ENCODE results near the gene PDE8A. TPM values are rescaled to one million over a fixed set of nuclear protein-coding genes. Genes with fewer than 3 reads are reported as not detected.

Gene PDE8A
- total RNA-seq, 4 donors from 2014 or later, result 49.4 to 108 (median 64.3) TPM

DNA sequence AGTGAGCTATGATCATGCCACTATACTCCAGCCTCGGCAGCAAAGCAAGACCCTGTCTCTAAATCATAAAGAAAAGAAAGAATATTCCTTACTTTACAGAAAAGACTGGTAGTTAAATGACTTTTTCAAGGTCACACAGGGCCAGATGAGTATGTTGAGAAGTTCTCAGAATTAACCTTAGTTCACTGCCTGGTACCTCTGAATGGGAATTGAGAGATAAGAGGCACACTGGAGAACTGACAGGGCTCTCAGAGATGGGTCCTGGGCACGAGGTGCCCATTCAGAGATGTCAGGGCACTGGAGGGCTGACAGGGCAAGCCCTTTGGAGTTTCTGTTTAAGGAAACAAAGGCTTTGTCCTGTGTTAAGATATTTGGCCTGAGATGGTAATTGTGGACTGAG is 157.7 kb downstream of the PDE8A start:
- Histone ChIP-seq H3K9me3 (no peaks in the 10 kb centered on the region), H3K4me3 (no peak overlapping the region), H3K27me3 (no peaks in the 10 kb centered on the region), H3K4me1 (peaks cover 0 to 3% (median 0%) of the 10 kb centered on the region in 4 donors), H3K27ac (no peak overlapping the region), H3K36me3 (peaks cover 0 to 57% (median 2%) of the 10 kb centered on the region in 3 donors)
- TF ChIP-seq EP300 (IDR thresholded peaks at IDR 0.05) (no peak), POLR2A (IDR thresholded peaks at IDR 0.05) (no peak)
- TF ChIP-seq, protein P1, sequence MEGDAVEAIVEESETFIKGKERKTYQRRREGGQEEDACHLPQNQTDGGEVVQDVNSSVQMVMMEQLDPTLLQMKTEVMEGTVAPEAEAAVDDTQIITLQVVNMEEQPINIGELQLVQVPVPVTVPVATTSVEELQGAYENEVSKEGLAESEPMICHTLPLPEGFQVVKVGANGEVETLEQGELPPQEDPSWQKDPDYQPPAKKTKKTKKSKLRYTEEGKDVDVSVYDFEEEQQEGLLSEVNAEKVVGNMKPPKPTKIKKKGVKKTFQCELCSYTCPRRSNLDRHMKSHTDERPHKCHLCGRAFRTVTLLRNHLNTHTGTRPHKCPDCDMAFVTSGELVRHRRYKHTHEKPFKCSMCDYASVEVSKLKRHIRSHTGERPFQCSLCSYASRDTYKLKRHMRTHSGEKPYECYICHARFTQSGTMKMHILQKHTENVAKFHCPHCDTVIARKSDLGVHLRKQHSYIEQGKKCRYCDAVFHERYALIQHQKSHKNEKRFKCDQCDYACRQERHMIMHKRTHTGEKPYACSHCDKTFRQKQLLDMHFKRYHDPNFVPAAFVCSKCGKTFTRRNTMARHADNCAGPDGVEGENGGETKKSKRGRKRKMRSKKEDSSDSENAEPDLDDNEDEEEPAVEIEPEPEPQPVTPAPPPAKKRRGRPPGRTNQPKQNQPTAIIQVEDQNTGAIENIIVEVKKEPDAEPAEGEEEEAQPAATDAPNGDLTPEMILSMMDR (IDR thresholded peaks at IDR 0.05), result no peak
- 79 to 80% methylated on average over 2 of the region's 2 CpGs for WGBS, 2 donors
- no peak for DNase-seq (ENCODE audit: low spot score in 2 of 2)

DNA sequence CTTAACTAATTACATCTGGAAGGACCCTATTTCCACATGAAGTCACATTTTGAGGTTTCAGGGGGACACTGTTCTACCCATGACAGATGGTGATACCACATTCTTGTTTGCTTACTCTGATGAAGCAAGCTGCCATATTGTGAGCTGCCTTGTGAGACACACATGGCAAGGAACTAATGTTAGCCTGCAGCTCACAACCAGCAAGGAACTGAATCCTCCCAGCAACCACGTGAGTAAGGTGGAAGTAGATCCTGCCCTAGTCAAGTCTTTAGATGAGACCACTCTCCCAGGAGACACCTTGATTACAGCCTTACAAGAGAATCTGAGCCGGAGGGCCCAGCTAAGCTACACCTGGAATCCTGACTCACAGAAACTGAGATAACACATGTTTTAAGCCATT is 160.1 kb downstream of the PDE8A start:
- no peaks in the 10 kb centered on the region for H3K9me3 ChIP-seq
- no peaks in the 10 kb centered on the region for H3K27me3 ChIP-seq
- peaks cover 0 to 33% (median 2%) of the 10 kb centered on the region in 3 donors for H3K36me3 ChIP-seq
- no peak overlapping the region for H3K4me3 ChIP-seq
- DNase-seq (ENCODE audit: low spot score in 2 of 2), result no peak
- peaks cover 0 to 3% (median 0%) of the 10 kb centered on the region in 4 donors for H3K4me1 ChIP-seq
- no peak overlapping the region for H3K27ac ChIP-seq
- TF ChIP-seq EP300 (IDR thresholded peaks at IDR 0.05), result no peak
- TF ChIP-seq, protein P1 (IDR thresholded peaks at IDR 0.05), result no peak
- TF ChIP-seq POLR2A (IDR thresholded peaks at IDR 0.05), result no peak
- 81 to 84% methylated on average over 2 of the region's 2 CpGs for WGBS, 2 donors

DNA sequence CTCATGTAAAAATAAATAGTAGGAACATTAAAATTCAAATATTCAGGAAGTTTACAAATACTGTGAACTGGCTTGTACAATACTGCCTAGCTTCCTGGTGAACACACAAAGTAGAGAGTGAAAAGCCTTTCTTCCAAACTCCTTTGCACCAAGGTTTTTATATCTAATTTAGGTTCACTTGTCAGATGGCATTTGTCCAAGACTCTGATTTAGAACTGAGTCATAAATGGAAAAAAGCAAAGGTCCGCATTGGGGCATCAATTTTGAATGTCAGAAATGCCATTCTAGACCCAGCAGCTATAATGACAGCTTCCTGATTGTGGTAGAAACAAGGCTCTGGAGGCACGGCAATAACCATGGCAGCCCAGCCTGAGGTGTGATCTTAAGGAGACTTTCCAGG is 160.7 kb downstream of the PDE8A start:
- Histone ChIP-seq H3K4me3 (no peak overlapping the region), H3K4me1 (peaks cover 0 to 3% (median 0%) of the 10 kb centered on the region in 4 donors), H3K9me3 (no peaks in the 10 kb centered on the region), H3K27ac (peak overlapping the region in 1 of 4 donors; percentile 2), H3K36me3 (peaks cover 0 to 28% (median 2%) of the 10 kb centered on the region in 3 donors), H3K27me3 (no peaks in the 10 kb centered on the region)
- WGBS, 2 donors, result 27 to 29% methylated on average over 2 of the region's 2 CpGs
- TF ChIP-seq POLR2A (IDR thresholded peaks at IDR 0.05) (no peak), EP300 (IDR thresholded peaks at IDR 0.05) (no peak)
- TF ChIP-seq, protein P1 (IDR thresholded peaks at IDR 0.05), result no peak
- DNase-seq (ENCODE audit: low spot score in 2 of 2), result no peak

DNA sequence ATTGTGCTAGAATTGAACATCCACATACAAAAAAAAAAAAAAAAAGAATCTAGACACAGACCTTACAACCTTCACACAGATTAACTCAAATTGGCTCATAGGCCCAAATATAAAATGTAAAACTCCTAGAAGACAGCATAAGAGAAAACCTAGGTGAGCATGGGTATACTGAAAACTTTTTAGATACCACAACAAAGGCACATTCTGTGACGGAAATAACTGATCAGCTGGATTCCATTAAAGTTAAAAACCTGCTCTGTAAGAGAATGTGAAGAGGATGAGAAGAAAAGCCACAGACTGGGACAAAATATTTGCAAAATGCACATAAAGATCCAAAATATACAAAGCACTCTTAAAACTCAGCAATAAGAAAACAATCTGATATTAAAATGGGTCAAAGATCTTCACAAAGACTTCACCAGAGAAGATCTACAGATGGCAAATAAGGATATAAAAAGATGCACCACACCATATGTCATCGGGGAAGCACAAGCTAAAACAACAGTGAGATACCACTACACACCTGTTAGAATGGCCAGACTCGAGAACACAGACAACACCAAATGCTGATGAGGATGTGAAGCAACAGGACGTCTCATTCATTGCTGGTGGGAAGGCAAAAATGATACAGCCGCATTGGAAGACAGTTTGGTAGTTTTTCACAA is 167.9 kb downstream of the PDE8A start:
- DNase-seq (ENCODE audit: low spot score in 2 of 2), result no peak
- TF ChIP-seq, protein P1 (IDR thresholded peaks at IDR 0.05), result no peak
- no peak for TF ChIP-seq EP300 (IDR thresholded peaks at IDR 0.05)
- no peak for TF ChIP-seq POLR2A (IDR thresholded peaks at IDR 0.05)
- H3K9me3 ChIP-seq, result no peaks in the 10 kb centered on the region
- H3K4me3 ChIP-seq, result no peak overlapping the region
- no peak overlapping the region for H3K27ac ChIP-seq
- no peaks in the 10 kb centered on the region for H3K36me3 ChIP-seq
- H3K4me1 ChIP-seq, result peaks cover 0 to 13% (median 1%) of the 10 kb centered on the region in 4 donors
- no peaks in the 10 kb centered on the region for H3K27me3 ChIP-seq
- WGBS, 2 donors, result 38 to 41% methylated on average over 5 of the region's 5 CpGs

DNA sequence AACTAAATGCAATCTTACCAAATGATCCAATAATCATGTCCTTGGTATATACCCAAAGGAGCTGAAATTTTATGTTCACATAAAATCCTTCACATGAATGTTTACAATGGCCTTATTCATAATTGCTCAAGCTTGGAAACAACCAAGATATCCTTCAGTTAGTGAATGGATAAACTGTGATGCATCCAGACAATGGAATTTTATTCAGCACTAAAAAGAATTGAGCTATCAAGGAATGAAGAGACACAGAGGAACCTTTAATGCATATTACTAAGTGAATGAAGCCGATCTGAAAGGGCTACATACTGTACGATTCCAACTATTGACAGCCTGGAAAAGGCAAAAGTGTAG is 168.4 kb downstream of the PDE8A start:
- Histone ChIP-seq H3K4me1 (peaks cover 0 to 13% (median 1%) of the 10 kb centered on the region in 4 donors), H3K36me3 (no peaks in the 10 kb centered on the region), H3K27me3 (no peaks in the 10 kb centered on the region), H3K4me3 (no peak overlapping the region), H3K27ac (no peak overlapping the region), H3K9me3 (no peaks in the 10 kb centered on the region)
- WGBS, 2 donors, result 24 to 36% methylated on average over 2 of the region's 2 CpGs
- DNase-seq (ENCODE audit: low spot score in 2 of 2), result no peak
- TF ChIP-seq POLR2A (IDR thresholded peaks at IDR 0.05) (no peak), EP300 (IDR thresholded peaks at IDR 0.05) (no peak)
- TF ChIP-seq, protein P1 (IDR thresholded peaks at IDR 0.05), result no peak

All from tibial nerve (tissue), 4 donors.